Lung (tissue), 12 donors: ENCODE measurements around the gene FAT1. TPM values are rescaled to one million over a fixed set of nuclear protein-coding genes. Genes with fewer than 3 reads are reported as not detected.

Source experiments
- ATAC-seq: fragments of 200-7000 bp; cut with Tn5 transposase; one replicate; pipeline ENCODE4 v1.9.1; 2020; ENCODE audit warnings: moderate number of reproducible peaks; ENCODE audit not compliant: insufficient read depth, low FRiP score
- DNase-seq, 3 donors: peaks; one replicate each; pipeline ENCODE4 v3.0.0-alpha.2; 2013 to 2017
- H3K27ac ChIP-seq, 2 donors: one replicate each; pipeline ENCODE4 v1.5.1; 2013; ENCODE audit warnings: mild to moderate bottlenecking in 2 of 2, moderate library complexity in 2 of 2, control low read depth in 1 of 2, inconsistent platforms in 1 of 2, low read depth in 1 of 2, low read length in 1 of 2
- H3K27me3 ChIP-seq, 3 donors: one replicate each; pipeline ENCODE4 v1.5.1; 2013; ENCODE audit warnings: low read length in 2 of 3; ENCODE audit not compliant: control insufficient read depth in 3 of 3, insufficient read depth in 3 of 3
- H3K36me3 ChIP-seq, 4 donors: one replicate each; pipeline ENCODE4 v1.5.1; 2013; ENCODE audit warnings: low read length in 4 of 4, mild to moderate bottlenecking in 1 of 4, moderate library complexity in 1 of 4; ENCODE audit not compliant: control insufficient read depth in 4 of 4, insufficient read depth in 4 of 4
- H3K4me1 ChIP-seq, 5 donors: one replicate each; pipeline ENCODE4 v1.5.1; 2013; ENCODE audit warnings: low read length in 5 of 5, mild to moderate bottlenecking in 2 of 5, moderate library complexity in 1 of 5; ENCODE audit not compliant: control insufficient read depth in 5 of 5, insufficient read depth in 5 of 5
- H3K4me3 ChIP-seq: one replicate; pipeline ENCODE4 v1.5.1; 2013; ENCODE audit warnings: mild to moderate bottlenecking, control low read depth, moderate library complexity
- H3K9ac ChIP-seq, 2 donors: one replicate each; pipeline ENCODE4 v1.5.1; 2013; ENCODE audit warnings: low read length in 2 of 2, control low read depth in 1 of 2; ENCODE audit not compliant: insufficient read depth in 1 of 2
- H3K9me3 ChIP-seq, 4 donors: one replicate each; pipeline ENCODE4 v1.5.1; 2013; ENCODE audit warnings: low read length in 3 of 4, mild to moderate bottlenecking in 1 of 4, moderate library complexity in 1 of 4; ENCODE audit not compliant: control insufficient read depth in 4 of 4, insufficient read depth in 3 of 4
- WGBS, 2 donors: extraction: QIAGEN DNeasy Blood & Tissue Kit; methylation state at CpG; one replicate each; pipeline ENCODE4 v1.1.7; 2013; 5-methylcytosine and 5-hydroxymethylcytosine counted together
- polyA plus RNA-seq, 2 donors: library from polyadenylated mRNA; stranded (reverse); fragments of 200-250 nt; gene quantifications; one replicate each; pipeline ENCODE4 v1.2.1, GENCODE V29; 2013
- total RNA-seq, 2 donors: library from RNA; depleted of rRNA in 1 of 2; stranded (reverse); fragments of >200 nt in 1 of 2; gene quantifications; one replicate each; pipeline ENCODE4 v1.2.1, GENCODE V29; 2014 to 2021
- TF ChIP-seq, protein P1 (sequence below): IDR thresholded peaks from 2 replicates; pipeline ENCODE4 v1.5.1; 2012; ENCODE audit warnings: mild to moderate bottlenecking; ENCODE audit errors: control extremely low read depth, extremely low read depth
- donor health status: control.
- donor health status: control.
- donor health status: Bipolar disorder and iron deficiency.
- donor health status: healthy.
- donor health status: DM: yes; HTN: yes; CAD: no.

Gene FAT1
- total and polyA plus RNA-seq, 4 donors: 19.4 to 318 (median 72.3) TPM

DNA sequence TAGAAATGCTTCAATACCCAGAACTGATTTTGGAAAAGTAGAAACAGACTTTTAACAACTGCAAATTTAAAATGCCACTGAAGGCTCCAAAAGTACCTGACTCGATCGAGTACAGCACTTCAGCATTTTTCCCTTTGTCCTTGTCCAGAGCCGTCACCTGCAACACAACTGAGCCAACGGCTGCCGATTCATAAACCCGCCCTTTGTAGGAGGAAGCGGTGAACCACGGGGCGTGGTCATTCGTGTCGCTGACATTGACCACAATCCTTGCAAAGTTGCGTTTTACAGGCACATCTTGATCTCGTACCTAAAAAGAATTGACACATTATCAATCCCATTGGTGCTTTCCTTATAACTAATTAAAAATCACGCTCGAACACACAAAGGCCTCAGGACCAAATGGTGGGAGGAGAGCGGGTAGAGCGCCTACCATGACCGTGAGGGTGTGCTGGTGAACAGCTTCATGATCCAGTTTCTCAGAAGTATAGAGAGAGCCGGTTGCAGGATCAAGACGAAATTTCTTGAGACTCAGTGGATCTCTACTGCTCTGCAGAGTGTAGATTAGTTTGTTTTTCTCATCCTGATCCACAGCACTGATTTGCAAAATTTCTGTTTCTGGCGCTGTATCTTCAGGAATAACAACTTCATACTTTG, 95.5 kb downstream of the FAT1 start:
- no peak overlapping the region for H3K4me3 ChIP-seq
- peaks cover 8 to 28% (median 18%) of the 10 kb centered on the region in 4 donors for H3K36me3 ChIP-seq
- no peak for ATAC-seq
- TF ChIP-seq, protein P1, sequence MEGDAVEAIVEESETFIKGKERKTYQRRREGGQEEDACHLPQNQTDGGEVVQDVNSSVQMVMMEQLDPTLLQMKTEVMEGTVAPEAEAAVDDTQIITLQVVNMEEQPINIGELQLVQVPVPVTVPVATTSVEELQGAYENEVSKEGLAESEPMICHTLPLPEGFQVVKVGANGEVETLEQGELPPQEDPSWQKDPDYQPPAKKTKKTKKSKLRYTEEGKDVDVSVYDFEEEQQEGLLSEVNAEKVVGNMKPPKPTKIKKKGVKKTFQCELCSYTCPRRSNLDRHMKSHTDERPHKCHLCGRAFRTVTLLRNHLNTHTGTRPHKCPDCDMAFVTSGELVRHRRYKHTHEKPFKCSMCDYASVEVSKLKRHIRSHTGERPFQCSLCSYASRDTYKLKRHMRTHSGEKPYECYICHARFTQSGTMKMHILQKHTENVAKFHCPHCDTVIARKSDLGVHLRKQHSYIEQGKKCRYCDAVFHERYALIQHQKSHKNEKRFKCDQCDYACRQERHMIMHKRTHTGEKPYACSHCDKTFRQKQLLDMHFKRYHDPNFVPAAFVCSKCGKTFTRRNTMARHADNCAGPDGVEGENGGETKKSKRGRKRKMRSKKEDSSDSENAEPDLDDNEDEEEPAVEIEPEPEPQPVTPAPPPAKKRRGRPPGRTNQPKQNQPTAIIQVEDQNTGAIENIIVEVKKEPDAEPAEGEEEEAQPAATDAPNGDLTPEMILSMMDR: no peak
- DNase-seq: no peak
- no peaks in the 10 kb centered on the region for H3K27me3 ChIP-seq
- no peak overlapping the region for H3K27ac ChIP-seq
- no peaks in the 10 kb centered on the region for H3K9me3 ChIP-seq
- H3K4me1 ChIP-seq: peaks cover 0 to 5% (median 0%) of the 10 kb centered on the region in 5 donors
- H3K9ac ChIP-seq: no peak overlapping the region
- 76 to 79% methylated on average over 21 of the region's 21 CpGs for WGBS, 2 donors

DNA sequence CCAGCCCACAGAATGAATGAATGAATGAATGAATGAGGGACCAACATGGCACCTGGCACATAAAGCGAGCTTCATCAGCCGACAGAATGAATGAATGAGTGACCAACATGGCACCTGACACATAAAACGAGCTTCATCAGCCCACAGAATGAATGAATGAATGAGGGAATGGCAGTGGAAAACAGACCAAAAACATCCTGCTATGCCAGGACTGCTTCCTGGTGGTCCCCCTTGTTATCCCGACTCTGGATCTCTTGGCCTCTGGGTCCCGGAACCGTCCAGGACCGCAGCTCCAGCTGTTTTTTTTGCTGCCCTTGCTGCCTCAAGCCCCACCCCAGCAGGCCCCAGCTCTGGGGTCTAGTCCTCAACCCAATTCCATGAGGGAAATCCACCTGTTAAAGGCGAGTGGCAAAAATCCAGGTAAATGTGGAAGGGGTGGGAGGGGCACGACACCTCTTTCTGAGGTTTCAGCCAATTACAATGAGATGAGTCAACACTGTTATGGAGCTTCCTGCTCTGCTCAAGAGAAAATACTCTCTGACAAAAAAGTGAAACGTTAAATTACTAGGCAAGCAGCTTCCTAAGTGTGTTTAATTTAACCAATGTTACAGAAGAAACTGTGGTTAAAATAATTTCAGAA, 96.3 kb downstream of the FAT1 start:
- Histone ChIP-seq H3K27me3 (no peaks in the 10 kb centered on the region), H3K9ac (no peak overlapping the region), H3K36me3 (peaks cover 9 to 26% (median 18%) of the 10 kb centered on the region in 4 donors), H3K9me3 (no peaks in the 10 kb centered on the region), H3K4me1 (peaks cover 0 to 7% (median 0%) of the 10 kb centered on the region in 5 donors), H3K4me3 (no peak overlapping the region), H3K27ac (no peak overlapping the region)
- DNase-seq (no peak), ATAC-seq (no peak)
- TF ChIP-seq, protein P1: no peak
- 79 to 88% methylated on average over 10 of the region's 10 CpGs for WGBS, 2 donors

DNA sequence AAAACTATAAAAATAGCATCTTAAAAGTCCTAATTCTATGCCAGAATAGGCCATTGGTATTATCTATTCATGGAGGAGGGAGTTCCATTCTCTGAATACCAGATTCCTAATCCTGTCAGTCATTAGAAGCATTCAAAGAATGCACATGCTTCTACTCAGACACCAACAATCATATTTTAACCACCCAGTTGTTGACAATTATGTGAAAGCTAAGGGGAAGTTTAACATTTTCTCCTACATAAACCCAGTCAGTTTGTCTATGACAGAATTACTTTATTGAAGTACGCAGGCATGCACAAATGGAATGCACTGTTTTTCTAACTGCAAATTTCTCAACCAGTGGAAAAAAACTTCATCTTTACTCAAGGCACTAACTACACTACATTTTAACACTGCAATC, 98.7 kb downstream of the FAT1 start:
- Histone ChIP-seq H3K27ac (peak overlapping the region in 1 of 2 donors; percentile 30), H3K36me3 (peaks cover 13 to 35% (median 19%) of the 10 kb centered on the region in 4 donors), H3K9ac (no peak overlapping the region), H3K4me3 (no peak overlapping the region), H3K4me1 (peaks cover 0 to 9% (median 0%) of the 10 kb centered on the region in 5 donors), H3K27me3 (no peaks in the 10 kb centered on the region), H3K9me3 (no peaks in the 10 kb centered on the region)
- TF ChIP-seq, protein P1: no peak
- 77 to 81% methylated on average over 1 of the region's 1 CpG for WGBS, 2 donors
- ATAC-seq (no peak), DNase-seq (no peak)
